H9 (cell line): ENCODE measurements around the gene RPL15. TPM values are rescaled to one million over a fixed set of nuclear protein-coding genes. Genes with fewer than 3 reads are reported as not detected.

Experiments
- DNase-seq: peaks from one replicate; pipeline ENCODE4 v3.0.0-alpha.2; 2017
- H2AFZ ChIP-seq: one replicate; pipeline ENCODE4 v1.6.1; 2013; ENCODE audit warnings: mild to moderate bottlenecking, low read length, control low read depth, moderate library complexity
- H2AK5ac ChIP-seq: 2 replicates; pipeline ENCODE4 v1.6.1; 2013; ENCODE audit warnings: low read length, control low read depth, mixed read lengths; ENCODE audit not compliant: insufficient read length
- H2BK120ac ChIP-seq: one replicate; pipeline ENCODE4 v1.6.1; 2013; ENCODE audit warnings: low read depth, mild to moderate bottlenecking, low read length, control low read depth, inconsistent platforms; ENCODE audit not compliant: poor library complexity, severe bottlenecking
- H2BK12ac ChIP-seq: 2 replicates; pipeline ENCODE4 v1.6.1; 2013; ENCODE audit warnings: low read length, control low read depth, mixed read lengths, low read depth; ENCODE audit not compliant: insufficient read length
- H2BK15ac ChIP-seq: 2 replicates; pipeline ENCODE4 v1.6.1; 2013; ENCODE audit warnings: low read depth, low read length, control low read depth
- H2BK20ac ChIP-seq: one replicate; pipeline ENCODE4 v1.6.1; 2013; ENCODE audit warnings: low read depth, mild to moderate bottlenecking, low read length, control low read depth, inconsistent platforms; ENCODE audit not compliant: poor library complexity, severe bottlenecking
- H2BK5ac ChIP-seq: 2 replicates; pipeline ENCODE4 v1.6.1; 2013; ENCODE audit warnings: low read length, control low read depth, mixed read lengths; ENCODE audit not compliant: insufficient read length
- H3K14ac ChIP-seq: 2 replicates; pipeline ENCODE4 v1.6.1; 2013; ENCODE audit warnings: low read length, control low read depth; ENCODE audit not compliant: insufficient read depth
- H3K18ac ChIP-seq: 2 replicates; pipeline ENCODE4 v1.6.1; 2013; ENCODE audit warnings: low read depth, mild to moderate bottlenecking, mixed read lengths, low read length, control low read depth; ENCODE audit not compliant: insufficient read length
- H3K23ac ChIP-seq: 2 replicates; pipeline ENCODE4 v1.6.1; 2013; ENCODE audit warnings: low read length, control low read depth, mixed read lengths, low read depth; ENCODE audit not compliant: insufficient read length
- H3K23me2 ChIP-seq: 2 replicates; pipeline ENCODE4 v1.6.1; 2013; ENCODE audit warnings: low read depth, mild to moderate bottlenecking, mixed read lengths, low read length, control low read depth; ENCODE audit not compliant: insufficient read length, poor library complexity, severe bottlenecking
- H3K27ac ChIP-seq: 2 replicates; pipeline ENCODE4 v1.5.1; 2013; ENCODE audit warnings: low read length, control low read depth, mixed read lengths, low read depth; ENCODE audit not compliant: insufficient read length
- H3K27me3 ChIP-seq: 2 replicates; pipeline ENCODE4 v1.6.1; 2013; ENCODE audit warnings: low read length, control low read depth, inconsistent platforms; ENCODE audit not compliant: insufficient read depth
- H3K4ac ChIP-seq: 2 replicates; pipeline ENCODE4 v1.6.1; 2013; ENCODE audit warnings: low read depth, mild to moderate bottlenecking, control low read depth, inconsistent platforms, low read length, moderate library complexity
- H3K4me1 ChIP-seq: 2 replicates; pipeline ENCODE4 v1.6.1; 2013; ENCODE audit warnings: low read length, control low read depth, inconsistent platforms; ENCODE audit not compliant: insufficient read depth
- H3K4me2 ChIP-seq: 2 replicates; pipeline ENCODE4 v1.6.1; 2013; ENCODE audit warnings: low read length, control low read depth, mixed read lengths; ENCODE audit not compliant: insufficient read length, insufficient read depth
- H3K56ac ChIP-seq: 2 replicates; pipeline ENCODE4 v1.6.1; 2013; ENCODE audit warnings: low read depth, mild to moderate bottlenecking, mixed read lengths, low read length, control low read depth; ENCODE audit not compliant: insufficient read length
- H3K79me1 ChIP-seq: 2 replicates; pipeline ENCODE4 v1.6.1; 2013; ENCODE audit warnings: low read depth, mild to moderate bottlenecking, moderate library complexity, low read length, control low read depth, inconsistent platforms; ENCODE audit not compliant: insufficient read depth, poor library complexity, severe bottlenecking
- H3K79me2 ChIP-seq: 2 replicates; pipeline ENCODE4 v1.6.1; 2013; ENCODE audit warnings: low read length, control low read depth, inconsistent platforms; ENCODE audit not compliant: insufficient read depth
- H3K9ac ChIP-seq: 2 replicates; pipeline ENCODE4 v1.6.1; 2013; ENCODE audit warnings: low read length, control low read depth, mixed read lengths; ENCODE audit not compliant: insufficient read length; ENCODE audit errors: extremely low read depth
- H3K9me3 ChIP-seq: one replicate; pipeline ENCODE4 v1.6.1; 2013; ENCODE audit warnings: low read depth, low read length, inconsistent platforms; ENCODE audit not compliant: control insufficient read depth
- H3T11ph ChIP-seq: one replicate; pipeline ENCODE4 v1.6.1; 2013; ENCODE audit warnings: mild to moderate bottlenecking, low read length, control low read depth, inconsistent platforms
- H4K20me1 ChIP-seq: one replicate; pipeline ENCODE4 v1.6.1; 2013; ENCODE audit not compliant: control insufficient read depth, insufficient read length, insufficient read depth
- H4K5ac ChIP-seq: 2 replicates; pipeline ENCODE4 v1.6.1; 2013; ENCODE audit warnings: low read depth, mild to moderate bottlenecking, mixed read lengths, low read length, control low read depth; ENCODE audit not compliant: insufficient read length
- H4K8ac ChIP-seq: replicated peaks from 2 replicates; pipeline ENCODE4 v1.6.1; 2013; ENCODE audit warnings: low read length, control low read depth, mixed read lengths, low read depth; ENCODE audit not compliant: insufficient read length
- H4K91ac ChIP-seq: 2 replicates; pipeline ENCODE4 v1.6.1; 2013; ENCODE audit warnings: low read depth, mild to moderate bottlenecking, moderate library complexity, mixed read lengths, low read length, control low read depth; ENCODE audit not compliant: insufficient read length
- H3K27ac Mint-ChIP-seq, 3 experiments: 2 replicates in 2 of 3; 3 replicates in 1 of 3; pipeline ENCODE4 v1.8.0; 2020 to 2021; ENCODE audit warnings: mixed read lengths in 3 of 3, mild to moderate bottlenecking in 1 of 3, moderate library complexity in 1 of 3
- H3K27me3 Mint-ChIP-seq: 2 replicates; pipeline ENCODE4 v1.8.0; 2021; ENCODE audit warnings: low read depth, mild to moderate bottlenecking, moderate library complexity, mixed read lengths
- H3K36me3 Mint-ChIP-seq, 3 experiments: 2 replicates in 2 of 3; 3 replicates in 1 of 3; pipeline ENCODE4 v1.8.0; 2020 to 2021; ENCODE audit warnings: low read depth in 3 of 3, mixed read lengths in 3 of 3; ENCODE audit not compliant: insufficient read depth in 1 of 3
- H3K4me1 Mint-ChIP-seq, 2 experiments: 2 replicates each; pipeline ENCODE4 v1.8.0; 2020; ENCODE audit warnings: mixed read lengths in 2 of 2
- H3K4me3 Mint-ChIP-seq, 2 experiments: 2 replicates in 1 of 2; 3 replicates in 1 of 2; pipeline ENCODE4 v1.8.0; 2020 to 2021; ENCODE audit warnings: mild to moderate bottlenecking in 2 of 2, mixed read lengths in 2 of 2, moderate library complexity in 1 of 2
- H3K9me3 Mint-ChIP-seq, 2 experiments: 2 replicates in 1 of 2; 3 replicates in 1 of 2; pipeline ENCODE4 v1.8.0; 2020; ENCODE audit warnings: mild to moderate bottlenecking in 2 of 2, mixed read lengths in 2 of 2, moderate library complexity in 1 of 2
- whole genome bisulfite sequencing: extraction: QIAGEN DNeasy Blood & Tissue Kit; methylation state at CpG from one replicate; pipeline ENCODE4 v1.1.7; 2013; ENCODE audit warnings: missing lambda C conversion rate, low lambda C conversion rate, mixed read lengths; ENCODE audit not compliant: insufficient read length; ENCODE audit errors: extremely low coverage; 5-methylcytosine and 5-hydroxymethylcytosine counted together
- total RNA-seq: library from RNA; stranded (reverse); gene quantifications from 2 replicates; pipeline ENCODE4 v1.2.1, GENCODE V29; 2021
- TF ChIP-seq, protein P1 (sequence below): fragments of 200-600 bp; sonication (generic); conservative IDR thresholded peaks from 3 replicates; pipeline ENCODE4 v1.8.0; 2021; ENCODE audit warnings: antibody characterized with exemption, mild to moderate bottlenecking

The RPL15 gene
- total RNA-seq, 1 experiment from 2014 or later: 2,794 TPM

DNA sequence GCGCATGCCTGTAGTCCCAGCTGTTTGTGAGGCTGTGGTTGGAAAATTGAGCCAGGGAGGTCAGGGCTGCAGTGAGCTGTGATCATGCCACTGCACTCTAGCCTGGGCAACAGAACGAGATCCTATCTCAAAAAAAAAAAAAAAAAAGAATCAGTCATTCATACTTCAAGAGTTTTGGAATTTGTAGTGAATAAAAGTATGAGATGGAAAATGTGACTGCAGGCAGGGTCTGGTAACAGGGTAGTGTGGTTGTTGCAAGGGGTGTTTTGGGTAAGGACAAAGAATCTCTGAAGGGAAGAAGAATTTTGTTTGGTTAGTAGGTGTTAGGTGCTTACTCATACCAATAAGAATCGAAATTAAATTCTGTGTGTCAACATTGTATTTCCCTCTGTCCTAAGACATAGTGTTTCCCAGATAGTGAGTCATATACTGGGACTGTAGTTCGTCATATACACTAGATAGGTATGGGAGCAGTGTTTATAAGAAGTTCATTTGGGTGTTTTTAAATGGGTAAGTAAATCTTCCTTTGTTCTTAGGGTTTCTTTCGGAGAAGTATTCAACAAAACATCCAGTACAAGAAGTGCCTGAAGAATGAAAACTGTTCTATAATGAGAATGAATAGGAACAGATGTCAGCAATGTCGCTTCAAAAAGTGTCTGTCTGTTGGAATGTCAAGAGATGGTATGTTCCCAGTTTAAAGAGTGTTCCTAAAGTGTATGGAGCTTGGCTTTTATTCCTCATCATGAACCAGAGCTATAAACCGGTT, 42.4 kb downstream of the RPL15 start:
- Histone ChIP-seq H4K20me1 (no peaks in the 10 kb centered on the region), H3T11ph (no peak overlapping the region), H2BK15ac (no peak overlapping the region), H3K9ac (no peak overlapping the region), H3K27me3 (no peaks in the 10 kb centered on the region), H3K23me2 (no peaks in the 10 kb centered on the region), H3K56ac (no peak overlapping the region), H3K79me1 (no peaks in the 10 kb centered on the region), H3K14ac (no peak overlapping the region), H2AK5ac (no peak overlapping the region), H3K27ac (no peak overlapping the region), H3K4me2 (no peak overlapping the region), H2BK5ac (no peak overlapping the region), H3K18ac (no peak overlapping the region), H4K8ac (no peak overlapping the region), H2AFZ (no peak overlapping the region), H2BK120ac (no peak overlapping the region), H3K9me3 (no peaks in the 10 kb centered on the region), H2BK12ac (no peak overlapping the region), H3K23ac (no peak overlapping the region), H4K5ac (no peak overlapping the region), H3K4ac (no peak overlapping the region), H2BK20ac (no peak overlapping the region), H3K79me2 (no peaks in the 10 kb centered on the region), H4K91ac (no peak overlapping the region), H3K4me1 (no peaks in the 10 kb centered on the region)
- no peaks in the 10 kb centered on the region for H3K27me3 Mint-ChIP-seq
- H3K4me1 Mint-ChIP-seq: no peaks in the 10 kb centered on the region; a peak in 1 of 4 replicates
- no CpG with 5 or more reads among the region's 7 CpGs for WGBS
- H3K9me3 Mint-ChIP-seq: no peaks in the 10 kb centered on the region
- H3K4me3 Mint-ChIP-seq: no peak overlapping the region
- H3K36me3 Mint-ChIP-seq: peaks cover 16 to 78% (median 61%) of the 10 kb centered on the region in 3 experiments; a peak in 6 of 7 replicates
- TF ChIP-seq, protein P1, sequence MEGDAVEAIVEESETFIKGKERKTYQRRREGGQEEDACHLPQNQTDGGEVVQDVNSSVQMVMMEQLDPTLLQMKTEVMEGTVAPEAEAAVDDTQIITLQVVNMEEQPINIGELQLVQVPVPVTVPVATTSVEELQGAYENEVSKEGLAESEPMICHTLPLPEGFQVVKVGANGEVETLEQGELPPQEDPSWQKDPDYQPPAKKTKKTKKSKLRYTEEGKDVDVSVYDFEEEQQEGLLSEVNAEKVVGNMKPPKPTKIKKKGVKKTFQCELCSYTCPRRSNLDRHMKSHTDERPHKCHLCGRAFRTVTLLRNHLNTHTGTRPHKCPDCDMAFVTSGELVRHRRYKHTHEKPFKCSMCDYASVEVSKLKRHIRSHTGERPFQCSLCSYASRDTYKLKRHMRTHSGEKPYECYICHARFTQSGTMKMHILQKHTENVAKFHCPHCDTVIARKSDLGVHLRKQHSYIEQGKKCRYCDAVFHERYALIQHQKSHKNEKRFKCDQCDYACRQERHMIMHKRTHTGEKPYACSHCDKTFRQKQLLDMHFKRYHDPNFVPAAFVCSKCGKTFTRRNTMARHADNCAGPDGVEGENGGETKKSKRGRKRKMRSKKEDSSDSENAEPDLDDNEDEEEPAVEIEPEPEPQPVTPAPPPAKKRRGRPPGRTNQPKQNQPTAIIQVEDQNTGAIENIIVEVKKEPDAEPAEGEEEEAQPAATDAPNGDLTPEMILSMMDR: no peak
- no peak overlapping the region; a peak in 2 of 7 replicates for H3K27ac Mint-ChIP-seq
- no peak for DNase-seq
